NCI-H526 (cell line): Measurements from ENCODE around the gene NR4A1.
A peak's percentile ranks its signal among the peaks of the same experiment; 100 is the strongest.

Experiments
- DNase-seq, 2 experiments: peaks; one replicate each; lab custom pipeline; 2025; lab: John Stamatoyannopoulos, UW

NR4A1 gene

DNA sequence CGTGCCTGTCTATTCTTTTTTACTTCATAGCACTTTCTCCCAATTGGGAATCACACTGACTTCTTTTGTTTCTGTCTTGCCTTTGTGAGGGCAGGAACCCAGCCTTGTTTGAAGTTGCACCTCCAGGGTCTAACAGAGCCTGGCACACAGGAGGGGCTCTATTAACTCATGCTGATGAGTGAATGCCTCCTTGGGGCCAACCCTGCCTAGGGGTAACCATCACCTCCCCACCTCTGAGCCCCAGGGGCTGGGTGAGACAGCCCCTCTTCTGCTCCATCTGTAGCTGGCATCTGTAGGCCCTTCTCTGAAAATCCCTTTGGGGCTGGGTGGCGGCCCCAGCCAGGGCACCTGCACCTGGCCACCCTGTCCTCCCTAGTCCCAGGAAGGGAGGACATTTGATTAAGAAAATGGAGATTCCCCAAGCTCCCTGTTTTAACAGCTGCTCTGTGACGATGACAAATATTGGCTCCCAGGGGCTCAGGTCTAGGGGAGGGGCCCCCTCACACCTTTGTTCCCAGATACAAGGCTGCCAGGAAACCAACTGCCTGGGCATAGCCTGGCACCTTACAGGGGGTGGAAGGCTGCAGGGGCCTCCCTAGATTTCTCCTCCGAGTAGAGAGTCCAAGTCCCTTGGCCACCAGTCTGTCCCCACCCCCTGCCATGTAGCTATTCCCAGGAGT, 32.7 kb upstream of the NR4A1 start:
- peak; percentile 66 to 85 for DNase-seq

DNA sequence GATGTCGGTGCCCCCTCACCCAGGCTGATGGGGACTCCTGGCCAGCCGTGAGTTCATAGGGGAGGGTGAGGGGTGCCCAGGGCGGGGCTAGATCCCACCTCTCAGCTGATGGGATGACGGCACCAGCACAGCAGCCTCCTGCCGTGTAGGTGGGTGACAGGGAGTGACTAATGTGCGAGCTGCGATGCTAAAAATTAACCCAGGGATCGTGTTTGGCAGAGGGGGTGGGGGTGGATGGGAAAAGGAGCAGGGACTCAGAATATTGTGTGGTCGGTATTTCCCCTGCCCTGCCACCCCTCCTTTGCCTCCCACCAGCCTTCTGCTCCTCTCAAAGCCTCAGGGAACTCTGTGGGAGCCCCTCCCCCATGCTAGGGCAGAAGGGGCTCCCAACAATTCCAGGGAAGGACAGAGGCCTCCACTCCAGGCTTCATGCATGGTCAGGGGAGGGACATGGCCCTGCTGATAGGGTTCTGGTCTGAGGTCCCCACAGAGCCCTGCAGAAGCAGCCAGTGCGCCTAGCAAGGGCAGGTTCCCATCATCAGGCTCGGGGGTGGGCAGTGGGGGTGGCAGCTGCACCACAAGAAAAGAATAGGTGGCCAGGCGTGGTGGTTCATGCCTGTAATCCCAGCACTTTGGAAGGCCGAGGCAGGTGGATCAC, 32.0 kb upstream of the NR4A1 start:
- peak in 1 of 2 experiments; percentile 80 for DNase-seq

DNA sequence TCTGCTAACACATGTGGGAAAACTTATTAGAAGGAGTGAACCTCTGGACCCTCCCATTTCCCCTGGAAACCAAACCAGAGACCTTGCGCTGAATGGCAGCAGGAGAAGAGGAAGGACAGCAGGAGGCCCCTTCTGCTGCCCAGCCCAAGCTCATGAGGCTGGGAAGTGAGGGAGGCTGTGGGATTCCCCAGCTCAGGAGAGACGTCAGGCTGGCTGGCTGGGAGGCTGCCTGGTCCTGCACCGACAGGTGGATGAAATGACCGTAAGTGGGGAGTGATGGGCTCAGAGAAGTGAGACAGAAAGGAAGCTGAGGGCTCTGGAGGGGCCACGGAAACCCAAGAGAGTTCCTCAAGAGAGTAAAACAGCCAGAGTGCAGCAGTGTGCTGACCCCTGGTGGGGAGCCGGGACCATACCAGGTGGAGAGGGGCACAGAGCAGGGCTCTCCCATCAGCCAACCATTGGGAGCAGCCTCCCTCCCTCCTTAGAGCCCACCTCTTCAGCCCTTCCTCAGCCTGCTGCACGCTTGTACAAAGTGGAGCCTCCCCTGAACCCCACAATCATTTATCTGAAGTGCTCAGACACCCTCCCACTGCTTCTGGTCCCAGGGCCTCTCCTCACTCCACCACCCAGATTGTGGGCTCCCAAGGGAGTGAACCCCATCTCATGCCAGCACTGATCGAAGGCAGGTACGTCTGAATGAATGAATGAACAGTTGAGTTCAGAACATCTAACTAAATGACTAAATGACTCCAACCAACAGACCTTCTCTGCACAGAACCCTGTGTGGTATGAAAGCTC, 30.5 kb upstream of the NR4A1 start:
- peak; percentile 76 to 88 for DNase-seq

DNA sequence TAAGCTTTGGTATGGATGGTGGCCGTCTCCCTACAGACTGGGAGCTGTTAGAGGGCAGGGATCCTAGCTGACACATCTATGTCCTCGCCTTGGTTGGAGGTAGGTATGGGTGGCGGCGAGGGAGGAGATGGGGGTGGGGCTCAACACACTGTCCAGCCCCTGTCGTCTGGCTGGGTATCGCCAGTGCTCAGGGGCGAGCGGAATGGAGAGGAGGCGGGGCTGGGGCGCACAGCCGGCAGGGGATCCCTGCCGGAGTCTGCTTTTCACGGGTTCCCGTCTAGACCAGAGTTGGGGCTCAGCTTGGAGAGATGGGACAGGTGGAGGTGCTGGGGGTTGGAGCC, 28.4 kb upstream of the NR4A1 start:
- peak in 1 of 2 experiments; percentile 84 for DNase-seq

DNA sequence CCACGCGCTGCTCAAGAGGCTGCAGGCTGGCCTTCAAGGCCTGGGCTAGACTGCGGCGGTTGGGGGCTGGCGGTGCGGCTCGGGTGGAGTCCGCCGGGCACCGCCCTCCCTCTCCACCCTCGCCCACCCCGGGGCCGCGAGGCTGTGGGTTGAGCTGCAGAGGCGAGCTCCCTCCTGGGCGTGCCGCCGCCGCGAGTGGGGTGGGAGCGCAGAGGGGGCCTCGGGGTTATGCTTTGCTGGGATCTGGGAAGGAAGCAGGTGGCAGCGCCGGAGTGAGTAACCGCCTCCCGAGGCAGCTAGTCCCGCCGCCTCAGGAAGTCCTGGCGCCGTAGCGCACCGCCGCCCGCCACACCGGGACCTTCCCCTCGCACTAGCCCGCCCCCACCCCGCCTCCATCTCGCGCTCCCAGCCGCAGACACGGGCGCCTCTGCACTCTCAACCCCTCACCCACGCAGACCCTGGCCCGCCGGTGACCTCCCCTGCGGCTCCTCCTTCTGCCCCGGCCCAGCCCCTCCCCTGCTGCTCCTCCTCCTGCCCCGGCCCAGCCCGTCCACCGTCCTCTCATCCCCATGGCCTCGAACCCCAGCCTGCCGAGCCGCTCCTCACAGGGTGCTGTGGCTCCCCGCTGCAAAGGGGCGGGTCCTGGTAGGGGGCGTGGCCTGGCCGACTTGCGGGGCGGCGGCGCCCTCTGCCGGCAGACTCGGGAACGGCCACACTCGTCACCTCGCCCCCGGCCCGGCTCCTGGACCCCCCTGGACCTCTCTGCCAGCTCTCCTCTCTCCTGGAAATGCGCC, 27.9 kb upstream of the NR4A1 start:
- DNase-seq: peak; percentile 39 to 92

DNA sequence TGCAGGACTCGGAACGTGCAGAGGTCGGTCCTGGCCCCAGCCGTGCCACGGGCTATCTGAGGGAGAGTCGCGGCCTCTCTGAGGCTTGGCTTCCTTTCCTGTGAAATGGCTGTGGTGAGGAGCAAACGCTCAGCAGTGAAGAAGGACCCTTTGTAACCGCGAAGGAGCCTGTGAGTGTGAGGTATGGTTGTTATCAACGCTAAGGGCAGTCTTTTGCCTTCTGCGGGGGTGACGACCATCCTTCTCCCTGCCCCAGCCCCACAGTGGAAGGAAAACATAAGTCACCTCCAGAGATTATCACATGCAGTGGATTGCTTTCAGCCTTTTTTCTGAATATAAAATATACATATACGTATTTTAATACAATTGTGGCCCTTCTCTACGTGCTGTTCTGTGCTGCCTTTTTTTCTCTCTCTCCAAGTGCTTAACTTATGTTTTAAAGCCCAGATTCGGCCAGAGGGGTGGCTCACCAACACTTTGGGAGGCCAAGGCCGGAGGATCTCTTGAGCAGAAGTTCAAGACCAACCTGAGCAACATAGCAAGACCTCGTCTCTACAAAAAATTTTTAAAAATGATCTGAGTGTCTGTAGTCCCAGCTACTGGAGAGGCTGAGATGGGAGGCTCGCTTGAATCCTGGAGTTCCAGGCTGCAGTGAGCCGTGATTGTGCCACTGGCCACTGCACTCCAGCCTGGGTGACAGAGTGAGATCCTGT, 27.1 kb upstream of the NR4A1 start:
- DNase-seq: no peak

DNA sequence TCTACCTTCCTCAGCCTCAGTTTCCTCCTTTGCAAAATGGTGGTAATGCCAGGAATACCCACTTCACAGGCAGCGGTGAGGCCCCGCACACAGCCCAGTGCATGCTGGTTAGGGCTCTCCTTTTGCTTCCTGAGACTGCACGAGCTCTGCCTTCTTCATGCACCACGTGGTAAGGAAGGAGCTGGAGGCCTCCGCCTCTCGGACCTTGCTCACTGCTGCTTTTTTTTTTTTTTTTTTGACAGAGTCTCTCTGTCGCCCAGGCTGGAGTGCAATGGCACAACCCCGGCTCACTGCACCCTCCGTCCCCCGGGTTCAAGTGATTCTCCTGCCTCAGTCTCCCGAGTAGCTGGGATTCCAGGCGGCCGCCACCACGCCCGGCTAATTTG, 26.4 kb upstream of the NR4A1 start:
- no peak for DNase-seq

DNA sequence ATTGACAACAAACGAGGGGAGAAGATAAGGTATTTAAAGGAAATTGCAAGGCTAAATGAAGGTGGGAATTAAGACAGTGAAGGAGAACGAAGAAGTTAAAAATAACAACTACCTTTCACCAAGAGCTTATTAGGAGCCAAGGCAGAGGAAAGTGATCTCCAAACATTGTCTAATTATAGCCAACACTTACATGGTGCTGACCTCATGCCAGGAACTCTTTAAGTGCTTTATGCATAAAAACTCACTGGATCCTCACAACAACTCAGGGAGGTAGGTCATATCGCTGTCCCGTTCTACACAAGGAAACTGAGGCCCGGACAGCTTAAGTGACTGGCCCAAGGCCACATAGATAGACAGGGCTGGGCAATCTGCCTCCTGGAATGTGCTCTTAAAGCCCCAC, 25.0 kb upstream of the NR4A1 start:
- DNase-seq: no peak

DNA sequence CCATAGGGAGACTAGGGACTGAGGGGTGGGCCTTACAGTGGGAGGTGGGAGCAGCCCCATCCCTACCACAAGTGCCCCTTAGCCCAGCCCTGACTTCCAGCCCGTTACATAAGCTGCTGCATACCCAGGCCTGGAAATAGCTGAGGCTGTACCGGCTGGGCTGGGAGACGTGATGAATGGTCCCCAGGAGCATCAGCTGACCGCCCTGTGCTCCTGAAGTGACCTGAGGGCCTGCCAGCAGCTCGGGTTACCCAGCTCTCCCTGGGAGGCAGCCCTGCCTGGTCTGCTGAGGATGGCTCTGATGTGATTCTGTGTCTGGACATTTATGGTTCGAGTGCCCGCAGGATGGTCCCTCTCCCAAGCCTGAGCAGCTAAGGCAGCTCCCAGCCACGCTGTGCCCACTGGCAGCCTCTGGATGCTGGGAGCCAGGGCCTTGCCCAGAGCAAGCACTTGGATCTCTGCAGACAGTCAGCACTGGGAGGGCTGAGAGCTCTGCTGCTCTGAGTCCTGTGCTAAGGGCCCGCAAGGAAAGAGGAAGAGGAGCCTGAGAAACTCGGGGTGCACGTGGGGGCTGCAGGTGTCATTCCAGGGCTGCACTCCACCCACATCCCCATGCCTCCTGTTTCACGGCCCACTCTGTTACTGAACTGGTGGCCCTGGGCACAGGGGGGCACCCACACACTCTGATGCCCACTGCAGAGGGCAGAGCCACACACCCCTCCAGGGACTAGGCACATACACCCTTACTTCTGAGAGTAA, 24.0 kb upstream of the NR4A1 start:
- DNase-seq: no peak

DNA sequence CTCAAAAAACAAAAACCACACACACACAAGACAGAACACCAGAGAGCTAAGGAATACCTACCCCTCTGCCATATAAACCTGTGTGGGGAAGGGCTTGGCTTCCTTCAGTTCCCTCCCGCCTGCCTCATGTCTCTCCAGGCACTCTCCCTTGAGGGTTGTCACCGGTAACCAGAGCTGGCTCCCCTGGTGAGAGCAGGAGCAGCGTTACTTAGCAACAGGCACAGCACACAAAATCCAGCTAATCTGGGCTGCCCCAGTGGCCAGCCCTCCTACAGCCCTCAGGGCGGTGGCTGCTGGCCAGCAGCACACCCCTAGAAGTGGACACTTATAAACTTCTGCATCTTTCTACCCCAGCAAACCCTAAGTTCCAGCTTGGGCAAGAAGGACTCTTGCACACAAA, 21.6 kb upstream of the NR4A1 start:
- DNase-seq: peak; percentile 80 to 90

DNA sequence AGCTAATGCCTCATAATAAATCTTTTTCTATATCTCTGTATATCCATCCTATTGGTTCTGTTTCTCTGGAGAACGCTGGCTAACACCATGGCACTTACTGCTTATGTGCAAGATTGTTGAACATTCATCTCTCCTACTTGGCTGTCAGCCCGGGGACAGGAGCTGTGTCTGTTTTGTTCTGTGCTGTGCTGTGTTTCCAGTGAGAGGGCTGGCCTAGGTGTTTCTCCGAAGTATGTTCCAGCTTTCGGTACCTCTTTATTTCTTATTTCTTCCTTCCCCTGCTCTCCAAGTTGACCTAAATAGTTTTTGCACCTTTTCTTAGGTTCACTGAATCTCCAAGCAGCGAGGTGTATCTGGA, 18.8 kb upstream of the NR4A1 start:
- no peak for DNase-seq

DNA sequence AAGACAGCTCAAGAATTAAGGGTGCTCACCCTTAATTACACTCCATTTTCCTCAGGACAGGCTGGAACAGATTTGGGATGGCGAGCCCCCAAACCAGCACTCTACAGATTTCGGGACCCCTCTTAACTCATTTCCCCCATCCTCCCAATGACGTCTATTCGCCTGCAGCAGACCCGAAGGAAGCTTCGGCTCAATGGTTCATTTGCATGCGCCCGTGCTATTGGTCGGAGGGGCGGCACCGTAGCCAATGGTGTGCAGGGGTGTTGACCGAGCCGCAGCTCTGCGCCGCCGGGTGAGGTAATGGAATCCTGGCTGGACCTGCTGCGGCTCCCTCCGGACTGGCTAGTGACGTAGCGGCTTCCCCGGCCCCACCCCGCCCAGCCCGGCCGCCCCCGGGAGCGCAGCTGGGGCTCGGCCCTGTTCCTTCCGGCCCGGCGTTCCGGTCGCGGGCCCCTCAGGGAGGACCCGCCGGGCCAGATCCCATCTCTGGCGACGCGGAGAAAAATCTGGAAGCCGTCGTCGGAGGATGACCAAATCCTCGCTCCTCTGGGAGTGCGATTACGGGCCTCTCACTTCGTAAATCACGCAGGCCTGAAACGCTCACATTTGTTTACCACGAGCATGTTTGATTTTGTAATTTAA, 18.3 kb upstream of the NR4A1 start:
- peak; percentile 89 to 96 for DNase-seq

DNA sequence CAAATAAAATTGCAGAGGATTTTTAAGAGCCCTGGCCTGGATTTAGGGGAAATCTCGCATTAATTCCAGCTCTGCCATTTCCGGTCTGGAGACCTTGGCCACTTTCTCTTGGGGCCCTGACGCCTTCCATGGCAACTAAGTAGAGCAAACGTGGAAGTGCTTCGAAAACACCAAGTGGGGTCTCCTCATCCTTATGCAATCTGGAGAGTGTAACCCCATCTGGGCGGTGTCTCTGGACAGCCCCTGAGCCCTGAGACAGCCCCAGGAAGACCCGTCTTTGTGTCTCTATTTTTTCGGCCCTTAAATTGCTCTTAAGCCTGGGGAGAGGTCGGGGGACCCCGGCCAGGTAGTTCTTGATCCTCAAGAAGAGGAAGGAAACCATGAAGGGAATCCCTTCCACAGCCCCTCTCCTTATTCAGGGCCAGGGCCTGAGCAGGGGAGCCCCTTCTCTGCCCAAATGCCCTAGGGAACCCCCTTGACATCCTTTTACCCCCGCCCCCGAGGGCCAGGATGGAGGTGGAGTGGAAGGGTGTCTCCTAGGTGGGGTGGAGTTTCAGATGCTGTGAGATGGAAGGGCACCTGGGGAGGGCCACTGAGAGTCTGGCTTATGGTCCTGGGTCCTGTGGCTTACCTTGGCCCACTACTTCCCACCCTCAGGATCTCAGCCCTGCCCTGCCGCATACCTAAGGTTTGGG, 17.6 kb upstream of the NR4A1 start:
- DNase-seq: no peak

DNA sequence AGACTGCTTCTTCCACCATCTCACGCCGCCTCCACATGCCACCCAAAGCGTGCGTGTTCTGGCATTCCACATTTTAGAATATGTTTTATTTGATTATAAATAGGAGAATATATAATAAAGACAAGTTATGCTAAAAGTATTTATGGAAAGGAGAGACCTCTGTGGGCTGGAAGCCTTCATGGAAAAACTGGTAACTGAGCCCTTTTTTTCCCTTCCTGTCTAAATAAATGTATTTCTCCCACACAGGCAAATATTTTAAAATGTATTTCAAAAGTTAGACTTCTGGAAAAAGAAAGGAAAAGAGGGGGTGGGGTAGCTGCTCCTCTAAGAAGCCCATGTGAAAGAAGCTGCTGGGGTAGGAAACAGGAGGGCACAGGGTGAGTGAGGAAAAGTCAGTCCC, 16.1 kb upstream of the NR4A1 start:
- DNase-seq: no peak

DNA sequence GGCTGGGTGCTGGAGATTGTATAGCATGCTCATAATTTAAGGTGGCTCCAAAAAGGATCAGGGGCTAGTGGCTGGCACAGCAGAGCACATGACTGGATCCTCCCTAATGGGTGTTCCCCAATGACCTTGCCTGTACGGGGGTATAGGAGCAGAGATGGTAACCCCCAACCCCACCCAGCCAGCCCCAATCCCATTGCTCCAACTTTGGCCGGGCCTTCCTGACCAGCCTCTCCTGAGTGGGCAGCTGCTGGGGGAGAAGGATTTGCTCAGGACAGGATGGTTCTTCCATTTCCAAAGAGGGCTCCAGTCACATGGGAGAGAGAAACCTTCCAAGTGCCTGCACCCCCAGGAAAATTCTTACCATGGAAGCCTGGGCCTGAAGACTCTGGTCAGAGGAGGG, 15.3 kb upstream of the NR4A1 start:
- DNase-seq: no peak

DNA sequence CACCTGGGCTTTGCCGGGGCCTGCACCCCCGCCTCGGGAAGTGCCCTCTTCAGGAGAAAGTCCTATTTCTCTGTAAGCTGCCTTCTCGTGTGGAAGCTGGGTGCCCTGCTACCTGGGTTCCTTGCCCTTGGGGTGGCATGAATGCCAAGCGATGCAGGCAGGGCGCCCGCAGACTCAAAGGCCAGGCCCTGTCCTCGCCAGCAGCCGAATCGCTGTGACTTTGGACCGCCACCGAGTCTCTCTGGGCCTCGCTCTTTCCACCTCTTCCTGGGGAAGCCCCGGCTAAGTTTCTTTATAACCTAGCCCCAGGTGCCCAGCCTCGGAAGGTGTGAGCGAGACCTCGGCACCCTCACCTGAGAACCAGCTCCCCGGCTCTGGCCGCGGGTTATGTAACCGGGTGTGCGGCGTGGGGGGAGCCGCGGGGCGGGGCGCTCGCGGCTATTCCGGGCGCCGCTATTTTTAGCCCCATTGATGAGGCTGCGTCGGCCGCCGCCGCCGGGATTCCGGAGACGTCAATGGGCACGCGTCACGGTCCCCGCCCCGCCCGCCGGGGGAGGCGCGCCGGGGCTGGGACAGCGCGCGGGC, 14.6 kb upstream of the NR4A1 start:
- peak; percentile 25 to 83 for DNase-seq

DNA sequence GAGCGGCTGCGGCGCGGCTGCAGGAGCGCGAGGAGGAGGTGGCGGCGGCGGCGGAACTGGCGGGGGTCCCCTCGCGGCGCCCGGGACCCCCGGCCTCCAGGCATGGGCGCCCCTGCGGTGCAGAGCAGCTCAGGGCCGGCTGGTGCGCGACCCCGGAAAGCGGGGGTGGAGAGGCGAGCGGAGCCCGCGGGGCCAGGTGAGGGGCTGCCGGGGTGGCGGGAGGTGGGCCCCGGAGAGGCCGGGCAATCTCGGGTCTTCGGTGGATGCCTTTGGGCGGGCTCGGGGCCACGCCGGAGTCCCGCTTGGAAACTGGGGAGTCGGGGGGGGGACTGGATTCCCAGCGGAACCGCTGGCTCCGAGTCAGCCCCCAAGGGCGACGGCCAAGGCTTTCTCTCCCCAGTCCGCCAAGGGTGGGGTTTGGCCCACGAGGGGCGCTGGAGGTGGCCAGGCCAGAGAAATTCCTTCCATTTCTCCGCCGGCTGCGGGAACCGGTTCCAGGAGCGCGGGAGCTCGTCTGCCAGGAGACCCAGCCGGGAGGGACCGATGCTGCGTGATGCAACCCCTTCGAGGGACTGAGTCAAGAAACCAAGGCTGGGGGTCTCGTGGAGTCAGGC, 13.9 kb upstream of the NR4A1 start:
- peak in 1 of 2 experiments; percentile 56 for DNase-seq

DNA sequence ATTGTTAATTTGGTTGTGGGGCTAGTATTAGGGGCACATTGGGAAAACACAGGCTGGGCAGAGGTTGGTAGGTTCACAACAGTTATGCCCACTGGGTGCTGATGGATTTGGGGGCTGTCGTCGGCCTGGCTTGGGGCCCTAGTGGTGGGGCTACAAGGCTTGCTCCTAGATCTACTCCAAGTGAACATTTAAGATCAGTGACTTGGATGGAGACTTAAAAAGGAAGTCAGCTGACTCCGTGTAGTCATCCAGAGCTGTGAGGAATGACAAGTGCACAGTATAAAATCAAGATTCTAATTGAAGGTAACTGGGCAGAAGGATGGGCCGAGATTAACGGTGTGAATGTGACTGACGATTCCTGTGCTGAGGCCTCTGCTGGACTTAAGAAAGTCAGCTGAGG, 12.8 kb upstream of the NR4A1 start:
- no peak for DNase-seq

DNA sequence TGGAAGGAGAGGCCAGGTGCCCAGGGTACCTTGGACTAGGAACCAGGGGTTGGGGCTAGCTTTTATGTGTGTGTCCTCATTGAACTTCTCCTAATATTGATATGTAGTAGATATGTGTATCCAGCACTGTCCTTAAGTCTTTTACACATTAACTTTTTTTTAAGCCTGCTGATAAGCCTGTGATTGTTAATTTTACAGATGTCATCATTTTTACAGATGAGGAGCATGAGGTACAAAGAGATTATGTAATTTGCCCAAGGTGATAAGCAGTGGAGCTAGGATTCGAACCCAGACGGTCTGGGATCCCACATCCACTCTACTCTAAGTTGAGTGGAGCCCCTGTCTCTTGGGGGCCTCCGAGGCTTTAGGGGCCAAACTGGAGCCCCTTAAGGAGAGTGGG, 10.2 kb upstream of the NR4A1 start:
- DNase-seq: no peak
